ENCODE measurements around the gene GGA2. TPM values are rescaled to one million over a fixed set of nuclear protein-coding genes. Genes with fewer than 3 reads are reported as not detected.

Gene GGA2
- total and polyA plus RNA-seq, 8 donors = 125 to 163 (median 142) TPM

DNA sequence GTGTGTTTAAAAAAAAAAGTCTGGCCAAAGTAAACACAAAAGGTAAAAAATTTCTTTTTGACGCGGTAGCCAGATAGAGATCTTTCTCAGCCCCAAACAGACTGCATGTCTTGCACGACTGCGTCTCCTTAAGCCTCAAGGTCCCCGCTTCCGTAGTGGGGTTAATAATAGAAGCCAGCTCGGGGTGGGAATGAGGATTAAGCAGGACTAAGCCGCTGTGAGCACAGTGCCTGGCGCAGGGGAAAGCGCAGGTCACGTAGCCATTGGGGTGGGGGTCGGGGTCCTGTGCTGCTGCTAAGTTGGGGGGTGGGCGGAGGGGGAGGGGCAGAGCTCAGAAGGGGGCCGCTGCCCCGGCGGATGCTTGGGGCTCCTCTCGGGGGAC, 521 bp downstream of the GGA2 start:
- no peaks in the 10 kb centered on the region for H3K9me3 ChIP-seq
- intact Hi-C loops (cut with DNase I) = no loop called here
- H3K27me3 ChIP-seq = no peaks in the 10 kb centered on the region
- TF ChIP-seq, protein P1, sequence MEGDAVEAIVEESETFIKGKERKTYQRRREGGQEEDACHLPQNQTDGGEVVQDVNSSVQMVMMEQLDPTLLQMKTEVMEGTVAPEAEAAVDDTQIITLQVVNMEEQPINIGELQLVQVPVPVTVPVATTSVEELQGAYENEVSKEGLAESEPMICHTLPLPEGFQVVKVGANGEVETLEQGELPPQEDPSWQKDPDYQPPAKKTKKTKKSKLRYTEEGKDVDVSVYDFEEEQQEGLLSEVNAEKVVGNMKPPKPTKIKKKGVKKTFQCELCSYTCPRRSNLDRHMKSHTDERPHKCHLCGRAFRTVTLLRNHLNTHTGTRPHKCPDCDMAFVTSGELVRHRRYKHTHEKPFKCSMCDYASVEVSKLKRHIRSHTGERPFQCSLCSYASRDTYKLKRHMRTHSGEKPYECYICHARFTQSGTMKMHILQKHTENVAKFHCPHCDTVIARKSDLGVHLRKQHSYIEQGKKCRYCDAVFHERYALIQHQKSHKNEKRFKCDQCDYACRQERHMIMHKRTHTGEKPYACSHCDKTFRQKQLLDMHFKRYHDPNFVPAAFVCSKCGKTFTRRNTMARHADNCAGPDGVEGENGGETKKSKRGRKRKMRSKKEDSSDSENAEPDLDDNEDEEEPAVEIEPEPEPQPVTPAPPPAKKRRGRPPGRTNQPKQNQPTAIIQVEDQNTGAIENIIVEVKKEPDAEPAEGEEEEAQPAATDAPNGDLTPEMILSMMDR (IDR thresholded peaks at IDR 0.05) = no peak
- peaks cover 7 to 51% of the 10 kb centered on the region in 2 donors for H3K4me1 ChIP-seq
- H3K36me3 ChIP-seq = peaks cover 0 to 7% of the 10 kb centered on the region in 2 donors
- peak overlapping the region; percentile 93 to 97 for H3K4me3 ChIP-seq
- H3K27ac ChIP-seq = peak overlapping the region; percentile 82 to 87
- ATAC-seq = peak; percentile 39
- peak in 1 of 4 donors; percentile 26 for DNase-seq

DNA sequence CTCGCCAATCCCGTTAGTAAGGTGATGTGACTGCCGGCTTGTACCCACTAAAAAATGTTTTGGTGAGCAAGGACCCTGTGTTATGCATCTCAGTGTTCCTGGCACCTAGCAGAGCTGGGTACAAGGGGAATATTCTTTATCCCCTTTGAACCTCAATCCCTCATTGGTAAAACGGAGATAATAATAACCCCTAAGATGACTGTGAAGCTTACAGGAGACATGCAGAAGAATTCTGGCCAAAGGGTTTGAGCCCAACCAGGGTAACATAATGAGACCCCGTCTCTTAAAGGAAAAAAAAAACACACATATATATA, 896 bp downstream of the GGA2 start:
- ATAC-seq (no peak), DNase-seq (no peak)
- H3K36me3 ChIP-seq = peaks cover 0 to 4% of the 10 kb centered on the region in 2 donors
- no peaks in the 10 kb centered on the region for H3K27me3 ChIP-seq
- H3K27ac ChIP-seq = peak overlapping the region; percentile 82 to 87
- no peaks in the 10 kb centered on the region for H3K9me3 ChIP-seq
- peaks cover 11 to 54% of the 10 kb centered on the region in 2 donors for H3K4me1 ChIP-seq
- peak overlapping the region; percentile 93 to 97 for H3K4me3 ChIP-seq
- TF ChIP-seq, protein P1 (IDR thresholded peaks at IDR 0.05) = no peak
- intact Hi-C loops (cut with DNase I) = no loop called here

DNA sequence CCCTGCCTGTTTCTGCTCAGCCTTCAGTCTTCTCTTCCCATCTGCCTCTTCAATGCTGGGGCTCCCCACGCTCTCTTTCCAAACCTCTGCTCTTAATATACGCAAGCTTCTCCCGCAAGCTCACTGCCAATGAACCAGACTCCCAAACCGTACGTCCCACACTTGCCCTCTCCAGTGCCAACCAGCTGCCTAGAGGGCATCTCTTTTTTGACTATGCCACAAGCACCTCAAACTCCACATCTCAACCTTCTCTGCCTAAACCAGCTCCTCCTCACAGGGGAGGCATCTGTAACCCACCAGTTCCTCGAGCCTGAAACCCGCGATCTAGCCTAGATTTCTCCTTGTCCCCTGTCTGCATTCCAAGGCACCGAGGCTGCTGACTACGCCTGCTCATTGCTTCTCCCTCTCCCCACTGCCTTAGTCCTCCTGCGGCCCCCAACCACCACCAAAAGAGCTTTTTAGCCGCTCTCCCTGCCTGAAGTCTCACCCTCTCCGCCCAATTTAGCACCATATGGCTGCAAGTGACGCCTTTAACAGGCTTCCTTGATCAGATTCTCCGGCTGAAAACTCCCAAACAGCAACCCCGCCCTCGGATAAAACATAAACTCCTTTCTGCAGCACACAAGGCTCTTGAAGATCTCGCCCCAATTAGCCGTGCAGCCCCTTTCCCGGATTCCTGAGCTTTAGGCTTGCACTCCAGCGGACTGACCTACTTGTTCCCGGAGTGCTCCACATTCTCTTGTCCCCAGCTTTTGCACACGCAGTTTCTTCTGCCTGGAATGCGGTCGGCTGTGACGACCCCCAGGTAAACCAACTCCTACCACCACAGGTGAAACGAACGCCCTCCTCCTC, 1.5 kb downstream of the GGA2 start:
- DNase-seq (peak in 1 of 4 donors; percentile 22), ATAC-seq (peak; percentile 5)
- H3K36me3 ChIP-seq = no peaks in the 10 kb centered on the region
- H3K4me3 ChIP-seq = peak overlapping the region; percentile 93 to 97
- H3K9me3 ChIP-seq = no peaks in the 10 kb centered on the region
- no peaks in the 10 kb centered on the region for H3K27me3 ChIP-seq
- peak overlapping the region; percentile 13 to 87 for H3K27ac ChIP-seq
- H3K4me1 ChIP-seq = peaks cover 14 to 60% of the 10 kb centered on the region in 2 donors
- TF ChIP-seq, protein P1 (IDR thresholded peaks at IDR 0.05) = no peak
- intact Hi-C loops (cut with DNase I) = no loop called here

DNA sequence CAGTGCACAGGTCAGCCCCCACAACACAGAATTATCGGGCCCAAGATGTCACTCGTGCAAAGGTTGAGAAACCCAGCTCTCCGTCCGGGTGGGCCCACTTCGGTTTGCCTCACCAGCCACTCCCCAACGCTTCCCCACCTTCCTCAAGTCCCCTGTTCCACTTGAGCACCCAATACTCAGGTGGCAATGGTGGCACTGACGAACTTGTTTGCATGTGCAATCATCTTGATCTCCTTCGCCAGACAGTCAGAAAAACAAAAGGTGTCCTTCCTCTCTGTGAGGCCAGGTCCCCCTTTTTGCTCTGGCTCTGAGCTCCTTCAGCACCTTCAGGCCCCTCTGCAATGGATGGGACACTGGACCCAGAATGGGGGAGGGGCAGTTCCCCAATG, 3.7 kb downstream of the GGA2 start:
- H3K4me3 ChIP-seq = no peak overlapping the region
- no peaks in the 10 kb centered on the region for H3K36me3 ChIP-seq
- TF ChIP-seq, protein P1 (IDR thresholded peaks at IDR 0.05) = no peak
- no peaks in the 10 kb centered on the region for H3K9me3 ChIP-seq
- DNase-seq = no peak
- no peaks in the 10 kb centered on the region for H3K27me3 ChIP-seq
- H3K27ac ChIP-seq = no peak overlapping the region
- no peak for ATAC-seq
- intact Hi-C loops (cut with DNase I) = no loop called here
- H3K4me1 ChIP-seq = peaks cover 14 to 82% of the 10 kb centered on the region in 2 donors

DNA sequence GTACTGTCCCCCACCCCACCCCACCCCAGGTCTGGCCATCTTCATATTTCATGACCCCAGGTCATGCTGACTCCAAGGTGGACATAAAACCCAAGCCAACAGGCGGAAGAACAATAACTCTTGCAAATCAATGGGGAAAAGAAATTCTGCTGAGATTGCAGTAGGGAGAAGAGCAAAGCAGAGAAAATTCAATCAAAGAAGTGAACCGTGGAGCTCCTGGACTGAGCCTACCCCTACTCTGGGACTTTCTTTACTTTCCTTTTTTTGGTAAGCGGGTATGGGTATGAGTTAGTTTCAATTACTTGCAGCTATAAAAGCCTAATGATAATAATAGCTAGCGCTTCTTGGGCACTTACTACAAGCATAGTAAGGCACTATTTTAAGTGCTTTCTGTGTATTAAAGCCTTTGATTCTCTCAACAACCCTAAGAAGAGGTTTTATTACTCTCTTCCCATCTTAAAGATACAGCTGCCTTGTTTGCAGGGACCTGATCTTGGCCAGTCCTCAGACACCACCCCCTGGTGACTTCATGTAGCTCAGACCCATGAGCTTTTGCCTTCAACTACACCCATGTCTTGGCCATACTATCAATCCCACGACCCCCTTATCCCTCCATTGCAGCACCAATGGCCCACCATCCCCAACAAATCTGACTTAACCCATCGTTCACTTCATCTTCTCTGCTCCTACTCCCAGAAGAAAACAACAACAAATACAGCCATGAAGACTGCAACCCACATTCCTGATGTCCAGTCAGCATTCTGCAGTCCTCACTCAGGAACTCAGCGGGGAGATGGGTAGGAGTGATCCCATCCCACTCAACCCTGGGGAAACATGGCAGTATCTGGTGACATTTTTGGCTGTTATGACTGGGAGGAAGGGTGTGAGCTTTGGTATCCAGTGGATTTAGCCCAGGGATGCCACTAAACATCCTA, 4.4 kb downstream of the GGA2 start:
- Histone ChIP-seq H3K27ac (no peak overlapping the region), H3K4me1 (peaks cover 14 to 89% of the 10 kb centered on the region in 2 donors), H3K36me3 (no peaks in the 10 kb centered on the region), H3K27me3 (no peaks in the 10 kb centered on the region), H3K4me3 (no peak overlapping the region), H3K9me3 (no peaks in the 10 kb centered on the region)
- intact Hi-C loops (cut with DNase I) = no loop called here
- TF ChIP-seq, protein P1 (IDR thresholded peaks at IDR 0.05) = no peak
- ATAC-seq = no peak
- DNase-seq = no peak
